ENCODE measurements around the gene C6orf89. TPM values are rescaled to one million over a fixed set of nuclear protein-coding genes. Genes with fewer than 3 reads are reported as not detected.

C6orf89 gene
- total RNA-seq, 1 experiment from 2014 or later = 22.6 TPM

GRCh38 chr6:36847152-36847551 lies 38.6 kb upstream of the C6orf89 start:
- Histone ChIP-seq H3K4me1 (ENCODE audit: insufficient read depth, low read length, poor library complexity, severe bottlenecking) (no peaks in the 10 kb centered on the region), H3K9me3 (ENCODE audit: low read depth, low read length, poor library complexity, severe bottlenecking) (no peaks in the 10 kb centered on the region), H3K27ac (ENCODE audit: low read depth, low read length, poor library complexity, severe bottlenecking) (no peak overlapping the region), H3K36me3 (ENCODE audit: insufficient read depth, low read length, poor library complexity, severe bottlenecking) (peaks cover 5% of the 10 kb centered on the region), H3K4me3 (ENCODE audit: low read depth, low read length, poor library complexity, severe bottlenecking) (no peak overlapping the region), H3K27me3 (replicated peaks; ENCODE audit: insufficient read depth, low read depth, low read length, poor library complexity) (no peaks in the 10 kb centered on the region)
- POLR2A ChIA-PET (ENCODE audit: low non-redundant PET) = no interaction called here
- intact Hi-C loops (cut with micrococcal nuclease; ENCODE audit: unreplicated experiment) = loop anchor here (1.0 kb wide), 1 partner anchor 14 kb away; no protein-coding TSS in a partner anchor
- CTCF ChIA-PET = no interaction called here
- TF ChIP-seq, protein P1, sequence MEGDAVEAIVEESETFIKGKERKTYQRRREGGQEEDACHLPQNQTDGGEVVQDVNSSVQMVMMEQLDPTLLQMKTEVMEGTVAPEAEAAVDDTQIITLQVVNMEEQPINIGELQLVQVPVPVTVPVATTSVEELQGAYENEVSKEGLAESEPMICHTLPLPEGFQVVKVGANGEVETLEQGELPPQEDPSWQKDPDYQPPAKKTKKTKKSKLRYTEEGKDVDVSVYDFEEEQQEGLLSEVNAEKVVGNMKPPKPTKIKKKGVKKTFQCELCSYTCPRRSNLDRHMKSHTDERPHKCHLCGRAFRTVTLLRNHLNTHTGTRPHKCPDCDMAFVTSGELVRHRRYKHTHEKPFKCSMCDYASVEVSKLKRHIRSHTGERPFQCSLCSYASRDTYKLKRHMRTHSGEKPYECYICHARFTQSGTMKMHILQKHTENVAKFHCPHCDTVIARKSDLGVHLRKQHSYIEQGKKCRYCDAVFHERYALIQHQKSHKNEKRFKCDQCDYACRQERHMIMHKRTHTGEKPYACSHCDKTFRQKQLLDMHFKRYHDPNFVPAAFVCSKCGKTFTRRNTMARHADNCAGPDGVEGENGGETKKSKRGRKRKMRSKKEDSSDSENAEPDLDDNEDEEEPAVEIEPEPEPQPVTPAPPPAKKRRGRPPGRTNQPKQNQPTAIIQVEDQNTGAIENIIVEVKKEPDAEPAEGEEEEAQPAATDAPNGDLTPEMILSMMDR (conservative IDR thresholded peaks at IDR 0.05; ENCODE audit: low read depth, low read length) = no peak
- no peak for TF ChIP-seq EZH2 (IDR thresholded peaks at IDR 0.05; ENCODE audit: borderline replicate concordance, low read depth, low read length, poor library complexity, severe bottlenecking)
- no TSS peak for BruUV-seq (replicated peaks)
- no peak for DNase-seq (ENCODE audit: low spot score)

- POLR2A ChIA-PET (ENCODE audit: low non-redundant PET) = no interaction called here
- Histone ChIP-seq H3K4me3 (ENCODE audit: low read depth, low read length, poor library complexity, severe bottlenecking) (no peak overlapping the region), H3K36me3 (ENCODE audit: insufficient read depth, low read length, poor library complexity, severe bottlenecking) (peaks cover 11% of the 10 kb centered on the region), H3K9me3 (ENCODE audit: low read depth, low read length, poor library complexity, severe bottlenecking) (no peaks in the 10 kb centered on the region), H3K27ac (ENCODE audit: low read depth, low read length, poor library complexity, severe bottlenecking) (no peak overlapping the region), H3K4me1 (ENCODE audit: insufficient read depth, low read length, poor library complexity, severe bottlenecking) (peaks cover 3% of the 10 kb centered on the region), H3K27me3 (replicated peaks; ENCODE audit: insufficient read depth, low read depth, low read length, poor library complexity) (no peaks in the 10 kb centered on the region)
- CTCF ChIA-PET = no interaction called here
- intact Hi-C loops (cut with micrococcal nuclease; ENCODE audit: unreplicated experiment) = loop anchor here (1.0 kb wide), 1 partner anchor 13 kb away; no protein-coding TSS in a partner anchor
- no peak for DNase-seq (ENCODE audit: low spot score)
- BruUV-seq (replicated peaks) = no TSS peak
- TF ChIP-seq, protein P1 (conservative IDR thresholded peaks at IDR 0.05; ENCODE audit: low read depth, low read length) = no peak
- TF ChIP-seq EZH2 (IDR thresholded peaks at IDR 0.05; ENCODE audit: borderline replicate concordance, low read depth, low read length, poor library complexity, severe bottlenecking) = no peak
Measured at GRCh38 chr6:36847991-36848390, 37.8 kb upstream of the C6orf89 start.

DNA sequence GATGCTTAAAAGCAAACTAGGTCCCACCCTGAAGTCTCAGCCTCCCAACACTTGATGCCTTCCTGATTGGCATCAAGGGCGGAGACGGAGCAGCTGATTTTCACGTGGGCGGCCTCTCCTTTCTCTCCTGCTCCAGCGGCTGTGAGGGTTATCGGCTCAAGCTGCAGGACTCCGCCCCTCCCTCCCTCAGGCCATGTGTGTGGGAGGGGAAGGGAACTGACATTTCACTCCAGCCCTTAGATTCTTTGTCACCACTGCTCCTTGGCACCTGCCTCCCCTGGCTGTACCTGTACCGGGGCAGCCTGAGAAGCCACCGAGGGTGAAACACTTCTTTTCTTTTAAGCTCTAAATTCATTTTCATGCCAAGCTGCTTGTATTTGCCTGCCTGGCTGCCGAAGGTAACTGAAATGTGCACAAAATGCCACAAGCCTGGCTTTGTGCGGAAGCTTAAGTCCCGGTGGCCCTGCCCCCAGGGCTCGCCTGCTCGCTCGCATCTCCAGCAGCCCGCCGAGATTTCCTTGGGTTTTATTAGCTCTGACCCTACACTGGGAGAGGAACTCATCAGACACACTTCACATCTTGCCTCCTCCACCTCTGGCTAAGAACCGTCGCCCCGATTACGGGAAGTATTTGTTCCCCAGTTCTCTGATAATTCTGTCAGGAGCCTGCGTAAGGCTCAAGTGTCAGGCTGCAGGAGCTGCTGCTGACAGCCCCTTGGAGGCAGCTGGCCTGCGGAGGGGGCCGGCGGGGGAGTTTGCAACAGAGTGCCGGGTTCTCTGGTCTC lies 36.9 kb upstream of the C6orf89 start:
- H3K36me3 ChIP-seq (ENCODE audit: insufficient read depth, low read length, poor library complexity, severe bottlenecking) = peaks cover 11% of the 10 kb centered on the region
- BruUV-seq (replicated peaks) = no TSS peak
- no peaks in the 10 kb centered on the region for H3K27me3 ChIP-seq (replicated peaks; ENCODE audit: insufficient read depth, low read depth, low read length, poor library complexity)
- POLR2A ChIA-PET (ENCODE audit: low non-redundant PET) = no interaction called here
- H3K4me3 ChIP-seq (ENCODE audit: low read depth, low read length, poor library complexity, severe bottlenecking) = no peak overlapping the region
- no peaks in the 10 kb centered on the region for H3K9me3 ChIP-seq (ENCODE audit: low read depth, low read length, poor library complexity, severe bottlenecking)
- CTCF ChIA-PET = interaction anchor here (0.8 kb wide), 1 partner anchor 11 kb away, joined by 4 read pairs; no protein-coding TSS in a partner anchor
- intact Hi-C loops (cut with micrococcal nuclease; ENCODE audit: unreplicated experiment) = no loop called here
- DNase-seq (ENCODE audit: low spot score) = no peak
- TF ChIP-seq, protein P1 (conservative IDR thresholded peaks at IDR 0.05; ENCODE audit: low read depth, low read length) = no peak
- TF ChIP-seq EZH2 (IDR thresholded peaks at IDR 0.05; ENCODE audit: borderline replicate concordance, low read depth, low read length, poor library complexity, severe bottlenecking) = no peak
- peaks cover 11% of the 10 kb centered on the region for H3K4me1 ChIP-seq (ENCODE audit: insufficient read depth, low read length, poor library complexity, severe bottlenecking)
- no peak overlapping the region for H3K27ac ChIP-seq (ENCODE audit: low read depth, low read length, poor library complexity, severe bottlenecking)
